Measurements from ENCODE around the gene UBL4B. TPM values are rescaled to one million over a fixed set of nuclear protein-coding genes. Genes with fewer than 3 reads are reported as not detected.

UBL4B gene
- total and polyA plus RNA-seq, 2 donors (not counting 3 experiments of a cell fraction or from before 2014, with no cell fraction given), result not detected

DNA sequence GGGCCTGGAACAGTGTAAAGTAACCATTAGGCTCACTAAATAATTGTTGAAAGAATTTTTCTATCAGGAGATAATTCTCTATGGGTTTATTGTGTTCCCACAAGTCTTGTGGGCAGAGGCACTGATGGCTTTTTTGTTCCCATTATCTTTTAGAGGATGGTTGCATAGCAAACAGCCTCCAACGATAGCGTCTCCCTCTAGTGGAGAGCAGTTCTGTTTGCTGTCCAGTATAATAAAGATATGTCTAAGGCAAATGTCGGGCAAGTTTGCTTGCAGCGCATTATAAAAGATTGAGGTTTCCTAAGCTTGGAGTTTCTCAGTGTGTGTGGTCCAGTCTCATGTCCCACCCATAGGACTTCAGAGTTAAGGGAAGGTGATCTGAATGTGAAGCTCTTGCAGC, 36.7 kb downstream of the UBL4B start:
- Histone ChIP-seq H3K79me2 (ENCODE audit: control insufficient read depth, insufficient read depth, low read length) (no peaks in the 10 kb centered on the region), H3K9ac (replicated peaks; ENCODE audit: extremely low read depth, insufficient read depth, low read length) (no peak overlapping the region), H3K4me2 (ENCODE audit: insufficient read depth, low read length) (no peak overlapping the region), H3K27me3 (ENCODE audit: control insufficient read depth in 2 of 2, insufficient read depth in 2 of 2, low read length in 2 of 2) (peaks cover 26 to 34% of the 10 kb centered on the region in 2 experiments), H2AFZ (ENCODE audit: low read depth, low read length) (no peak overlapping the region), H3K9me3 (replicated peaks; ENCODE audit: control insufficient read depth, insufficient read depth, low read length) (no peaks in the 10 kb centered on the region), H3K4me1 (ENCODE audit: control insufficient read depth, extremely low read depth, insufficient read depth, low read length) (no peaks in the 10 kb centered on the region), H3K9me1 (replicated peaks; ENCODE audit: control insufficient read depth, extremely low read depth, insufficient read depth, low read length) (no peaks in the 10 kb centered on the region), H3K27ac (ENCODE audit: insufficient read depth, low read depth, low read length) (no peak overlapping the region), H3K4me3 (replicated peaks in 1 of 3; ENCODE audit: insufficient read depth in 1 of 3, low read depth in 1 of 3, low read length in 3 of 3) (no peak overlapping the region), H4K20me1 (replicated peaks; ENCODE audit: control insufficient read depth, extremely low read depth, insufficient read depth, low read length) (no peaks in the 10 kb centered on the region), H3K36me3 (ENCODE audit: control insufficient read depth in 2 of 2, extremely low read depth in 1 of 2, insufficient read depth in 2 of 2, low read length in 2 of 2) (no peaks in the 10 kb centered on the region)
- dilution Hi-C loops (cut with MboI; ENCODE audit: extremely low pct_ligation_motif_present, low sequenced_read_pairs), result no loop called here
- BruUV-seq (replicated peaks), result no TSS peak
- FAIRE-seq, result no peak
- ChIA-PET CTCF (no interaction called here), POLR2A (interaction anchor here (1.0 kb wide), 1 partner anchor 9 kb away, joined by 3 read pairs; no protein-coding TSS in a partner anchor)
- intact Hi-C loops (cut with micrococcal nuclease), result no loop called here
- DNase-seq (ENCODE audit: low read depth, low spot score), result no peak
- TF ChIP-seq MYC (IDR thresholded peaks at IDR 0.05; ENCODE audit: low read depth, low read length) (no peak), JUN (IDR thresholded peaks at IDR 0.05; ENCODE audit: borderline replicate concordance, insufficient read depth, insufficient read length, low read depth) (no peak), EZH2 (IDR thresholded peaks at IDR 0.05; ENCODE audit: borderline replicate concordance, low read depth, low read length, severe bottlenecking) (no peak), POLR2AphosphoS5 (IDR thresholded peaks at IDR 0.05; ENCODE audit: insufficient read depth, low read depth, low read length) (no peak), GATA2 (IDR thresholded peaks at IDR 0.05; ENCODE audit: insufficient read depth, insufficient read length, low read depth, low read length) (no peak), POLR2A (IDR thresholded peaks at IDR 0.05; ENCODE audit: low read depth, low read length) (no peak), FOS (IDR thresholded peaks at IDR 0.05; ENCODE audit: borderline replicate concordance, insufficient read depth, low read length) (no peak)
- TF ChIP-seq, protein P1, sequence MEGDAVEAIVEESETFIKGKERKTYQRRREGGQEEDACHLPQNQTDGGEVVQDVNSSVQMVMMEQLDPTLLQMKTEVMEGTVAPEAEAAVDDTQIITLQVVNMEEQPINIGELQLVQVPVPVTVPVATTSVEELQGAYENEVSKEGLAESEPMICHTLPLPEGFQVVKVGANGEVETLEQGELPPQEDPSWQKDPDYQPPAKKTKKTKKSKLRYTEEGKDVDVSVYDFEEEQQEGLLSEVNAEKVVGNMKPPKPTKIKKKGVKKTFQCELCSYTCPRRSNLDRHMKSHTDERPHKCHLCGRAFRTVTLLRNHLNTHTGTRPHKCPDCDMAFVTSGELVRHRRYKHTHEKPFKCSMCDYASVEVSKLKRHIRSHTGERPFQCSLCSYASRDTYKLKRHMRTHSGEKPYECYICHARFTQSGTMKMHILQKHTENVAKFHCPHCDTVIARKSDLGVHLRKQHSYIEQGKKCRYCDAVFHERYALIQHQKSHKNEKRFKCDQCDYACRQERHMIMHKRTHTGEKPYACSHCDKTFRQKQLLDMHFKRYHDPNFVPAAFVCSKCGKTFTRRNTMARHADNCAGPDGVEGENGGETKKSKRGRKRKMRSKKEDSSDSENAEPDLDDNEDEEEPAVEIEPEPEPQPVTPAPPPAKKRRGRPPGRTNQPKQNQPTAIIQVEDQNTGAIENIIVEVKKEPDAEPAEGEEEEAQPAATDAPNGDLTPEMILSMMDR (IDR thresholded peaks at IDR 0.05; ENCODE audit: extremely low read depth in 1 of 2, insufficient read depth in 1 of 2, low read depth in 1 of 2, low read length in 2 of 2), result no peak
- TF ChIP-seq, protein P2, sequence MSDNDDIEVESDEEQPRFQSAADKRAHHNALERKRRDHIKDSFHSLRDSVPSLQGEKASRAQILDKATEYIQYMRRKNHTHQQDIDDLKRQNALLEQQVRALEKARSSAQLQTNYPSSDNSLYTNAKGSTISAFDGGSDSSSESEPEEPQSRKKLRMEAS (IDR thresholded peaks at IDR 0.05; ENCODE audit: insufficient read depth, insufficient read length), result no peak

Measured in endothelial cell of umbilical vein (primary cell).